Vein endothelial cell (primary cell): ENCODE data around the gene RGMB. TPM values are rescaled to one million over a fixed set of nuclear protein-coding genes. Genes with fewer than 3 reads are reported as not detected.

Experiments used
- total RNA-seq: library from RNA; depleted of rRNA; stranded (reverse); fragments of >200 nt; gene quantifications from 2 replicates; pipeline ENCODE4 v1.2.3, GENCODE V29; 2012

The RGMB gene, protein sequence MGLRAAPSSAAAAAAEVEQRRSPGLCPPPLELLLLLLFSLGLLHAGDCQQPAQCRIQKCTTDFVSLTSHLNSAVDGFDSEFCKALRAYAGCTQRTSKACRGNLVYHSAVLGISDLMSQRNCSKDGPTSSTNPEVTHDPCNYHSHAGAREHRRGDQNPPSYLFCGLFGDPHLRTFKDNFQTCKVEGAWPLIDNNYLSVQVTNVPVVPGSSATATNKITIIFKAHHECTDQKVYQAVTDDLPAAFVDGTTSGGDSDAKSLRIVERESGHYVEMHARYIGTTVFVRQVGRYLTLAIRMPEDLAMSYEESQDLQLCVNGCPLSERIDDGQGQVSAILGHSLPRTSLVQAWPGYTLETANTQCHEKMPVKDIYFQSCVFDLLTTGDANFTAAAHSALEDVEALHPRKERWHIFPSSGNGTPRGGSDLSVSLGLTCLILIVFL
- 33.6 and 39.4 TPM in 2 replicates for total RNA-seq

DNA sequence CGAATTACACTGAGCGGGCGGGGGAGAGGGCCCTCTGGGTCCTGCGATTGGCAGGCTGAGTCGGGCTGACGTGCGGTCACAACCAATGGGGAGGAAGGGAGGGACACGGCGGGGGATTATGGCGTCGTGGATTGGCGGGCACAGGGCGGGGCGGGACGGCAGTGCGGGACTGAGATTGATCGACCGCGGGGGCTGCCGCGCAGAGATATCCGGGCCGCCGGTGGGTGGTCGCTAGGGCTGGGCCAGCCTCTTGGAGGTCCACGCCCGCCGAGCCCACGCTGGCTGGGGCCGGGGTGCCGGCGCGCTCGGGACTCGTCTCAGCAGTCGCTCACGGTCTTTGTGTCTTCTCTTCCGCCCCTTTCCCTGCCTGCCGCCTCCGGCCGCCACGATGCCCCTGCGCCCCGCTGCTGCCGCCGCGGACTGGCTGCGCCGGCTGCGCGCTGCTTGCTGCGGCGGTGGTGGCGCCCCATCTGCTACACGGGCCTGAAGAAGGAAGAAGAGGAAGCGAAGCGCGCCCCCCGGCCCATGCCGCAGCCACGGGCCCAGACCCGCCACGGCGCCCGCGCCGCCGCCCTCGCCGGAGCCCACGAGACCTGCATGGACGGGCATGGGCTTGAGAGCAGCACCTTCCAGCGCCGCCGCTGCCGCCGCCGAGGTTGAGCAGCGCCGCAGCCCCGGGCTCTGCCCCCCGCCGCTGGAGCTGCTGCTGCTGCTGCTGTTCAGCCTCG, at the start of gene RGMB:
Gene RGMB, plus strand, starts transcription at position 200 of the 728 bp plus-strand sequence. Its CDS starts 408 bp downstream, at position 608.

Other genes with a start within 250 kb of the RGMB start
- 55.5 and 77.0 TPM in 2 replicates for gene CHD1, start 155.3 kb downstream of the RGMB start, total RNA-seq